K562 (cell line): Measurements from ENCODE around the gene PGAP3. TPM values are rescaled to one million over a fixed set of nuclear protein-coding genes. Genes with fewer than 3 reads are reported as not detected.
A peak's percentile ranks its signal among the peaks of the same experiment; 100 is the strongest.

Experiments used
- ATAC-seq: fragments of 200-7000 bp; cut with Tn5 transposase; 3 replicates; pipeline ENCODE4 v1.9.1; 2020; ENCODE audit warnings: moderate library complexity
- Bru-seq: library from RNA; stranded (reverse); fragments of 400-500 nt; gene quantifications from one replicate; lab custom pipeline; 2021; lab: Mats Ljungman, UMichigan
- BruChase-seq, 2 experiments: library from RNA; stranded (reverse); fragments of 400-500 nt; gene quantifications; one replicate each; lab custom pipeline; 2021; lab: Mats Ljungman, UMichigan
- BruUV-seq: library from RNA; stranded (reverse); fragments of 400-500 nt; replicated peaks from 2 replicates; lab custom pipeline; 2021; lab: Mats Ljungman, UMichigan
- CTCF ChIA-PET: fragments of 300-600 bp; formaldehyde crosslinking; extraction: SDS; loops from one replicate; lab custom pipeline; 2021; ENCODE audit warnings: low intra/inter-chr PET ratio; lab: Yijun Ruan, JAX
- POLR2A ChIA-PET: fragments of 300-600, 350-650 bp; sonication (Branson Sonifier 250); formaldehyde crosslinking; extraction: SDS; loops from one replicate; lab custom pipeline; 2021; ENCODE audit warnings: antibody characterized with exemption, inconsistent platforms; lab: Yijun Ruan, JAX
- DNase-seq, 4 experiments: peaks; one replicate each; pipeline versions ENCODE4 v3.0.0 to v3.0.0-alpha.2; 2011 to 2018; ENCODE audit warnings: low spot score in 3 of 4, mixed read lengths in 3 of 4; ENCODE audit errors: extremely low read depth in 1 of 4
- FAIRE-seq: peaks from 2 replicates; lab custom pipeline; 2011; peaks lifted over from hg19 to GRCh38; lab: Jason Lieb, UNC
- H2AFZ ChIP-seq: 2 replicates; pipeline ENCODE4 v1.6.0; 2011; ENCODE audit warnings: low read depth, low read length, control low read depth, inconsistent platforms
- H3K27ac ChIP-seq: fragments of 200-600 bp; 3 replicates; pipeline ENCODE4 v1.8.0; 2011; ENCODE audit warnings: low read depth, mild to moderate bottlenecking, control low read depth, inconsistent platforms, low read length, moderate library complexity, mixed read lengths; ENCODE audit errors: extremely low read depth
- H3K27me3 ChIP-seq, 2 experiments: fragments of 300-600 bp in 1 of 2; 2 replicates in 1 of 2; 3 replicates in 1 of 2; pipeline versions ENCODE4 v1.6.0 to v1.8.0; 2011; ENCODE audit warnings: inconsistent platforms in 2 of 2, low read length in 2 of 2, mild to moderate bottlenecking in 1 of 2, mixed read lengths in 1 of 2, moderate library complexity in 1 of 2; ENCODE audit not compliant: control insufficient read depth in 2 of 2, insufficient read depth in 2 of 2
- H3K36me3 ChIP-seq: fragments of 300-600 bp; 3 replicates; pipeline ENCODE4 v1.8.0; 2011; ENCODE audit warnings: mild to moderate bottlenecking, low read length, inconsistent platforms; ENCODE audit not compliant: control insufficient read depth, insufficient read depth
- H3K4me1 ChIP-seq, 2 experiments: fragments of 200-600 bp in 1 of 2; replicated peaks in 1 of 2; 2 replicates in 1 of 2; 3 replicates in 1 of 2; pipeline versions ENCODE4 v1.5.1 to v1.8.0; 2011; ENCODE audit warnings: inconsistent platforms in 2 of 2, low read length in 2 of 2, mild to moderate bottlenecking in 1 of 2, mixed read lengths in 1 of 2, moderate library complexity in 1 of 2; ENCODE audit not compliant: control insufficient read depth in 2 of 2, insufficient read depth in 2 of 2
- H3K4me2 ChIP-seq: 2 replicates; pipeline ENCODE4 v1.6.1; 2011; ENCODE audit warnings: low read length, control low read depth, inconsistent platforms, mixed read lengths; ENCODE audit not compliant: insufficient read depth
- H3K4me3 ChIP-seq: fragments of 200-600 bp; sonication (generic), shearing (Covaris generic); 2 replicates; pipeline ENCODE4 v1.5.1; 2016; ENCODE audit warnings: control low read depth, inconsistent platforms
- H3K79me2 ChIP-seq: fragments of 200-600 bp; 3 replicates; pipeline ENCODE4 v1.8.0; 2011; ENCODE audit warnings: low read length, inconsistent platforms; ENCODE audit not compliant: control insufficient read depth, insufficient read depth
- H3K9ac ChIP-seq, 2 experiments: 2 replicates each; pipeline versions ENCODE4 v1.6.0 to v1.6.1; 2011; ENCODE audit warnings: low read depth in 2 of 2, low read length in 2 of 2, control low read depth in 1 of 2, inconsistent platforms in 1 of 2, mild to moderate bottlenecking in 1 of 2, mixed read lengths in 1 of 2; ENCODE audit not compliant: insufficient read depth in 1 of 2
- H3K9me1 ChIP-seq: one replicate; pipeline ENCODE4 v1.6.0; 2011; ENCODE audit warnings: inconsistent platforms, mild to moderate bottlenecking, low read length, moderate library complexity; ENCODE audit not compliant: control insufficient read depth, insufficient read depth
- H3K9me3 ChIP-seq: replicated peaks from 2 replicates; pipeline ENCODE4 v1.5.1; 2011; ENCODE audit warnings: low read depth, low read length, inconsistent platforms; ENCODE audit not compliant: control insufficient read depth, insufficient read depth
- H4K20me1 ChIP-seq: replicated peaks from 2 replicates; pipeline ENCODE4 v1.6.1; 2011; ENCODE audit warnings: low read length, inconsistent platforms, mixed read lengths; ENCODE audit not compliant: control insufficient read depth, insufficient read depth
- BHLHE40 ChIP-seq: IDR thresholded peaks from 2 replicates; pipeline ENCODE4 v1.6.1; 2011; ENCODE audit warnings: low read length, improper control_type of control experiment
- KLF6 ChIP-seq: fragments of 250-450 bp; sonication (Bioruptor Pico); IDR thresholded peaks from 2 replicates; pipeline ENCODE4 v1.4.0; 2020; ENCODE audit warnings: mild to moderate bottlenecking, moderate library complexity, borderline replicate concordance
- LCOR ChIP-seq: sonication (generic); formaldehyde crosslinking; IDR thresholded peaks from 2 replicates; pipeline ENCODE4 v1.8.0; 2022; ENCODE audit warnings: mild to moderate bottlenecking, missing genetic modification reagents
- MXD1 ChIP-seq: fragments of 250-450 bp; sonication (Bioruptor Pico); IDR thresholded peaks from 2 replicates; pipeline ENCODE4 v1.8.0; 2021; ENCODE audit warnings: borderline replicate concordance, mild to moderate bottlenecking, moderate library complexity; ENCODE audit not compliant: poor library complexity, severe bottlenecking
- NFIC ChIP-seq: fragments of 450-650 bp; IDR thresholded peaks from 2 replicates; pipeline ENCODE4 v1.6.1; 2017; ENCODE audit warnings: mild to moderate bottlenecking, inconsistent platforms
- RERE ChIP-seq: sonication (generic); formaldehyde crosslinking; IDR thresholded peaks from 2 replicates; pipeline ENCODE4 v1.8.0; 2023; ENCODE audit warnings: missing genetic modification reagents, mild to moderate bottlenecking, borderline replicate concordance
- YY1 ChIP-seq, 3 experiments: IDR thresholded peaks; 2 replicates each; pipeline ENCODE4 v1.6.1; 2011; ENCODE audit warnings: low read length in 2 of 3, mild to moderate bottlenecking in 2 of 3, moderate library complexity in 2 of 3, borderline replicate concordance in 1 of 3, control low read depth in 1 of 3, low read depth in 1 of 3; ENCODE audit not compliant: insufficient read depth in 3 of 3, insufficient replicate concordance in 2 of 3, control insufficient read depth in 1 of 3, insufficient read length in 1 of 3; ENCODE audit errors: extremely low read depth in 1 of 3
- WGBS: fragments of 100-300 bp; shearing (Covaris generic); methylation state at CpG from one replicate; pipeline ENCODE4 v1.1.6; 2016; ENCODE audit warnings: low coverage, mixed read lengths; ENCODE audit not compliant: insufficient coverage; ENCODE audit errors: missing lambda C conversion rate; 5-methylcytosine and 5-hydroxymethylcytosine counted together
- in situ Hi-C: fragments of 300-500 bp; cut with MboI; formaldehyde crosslinking; loops from 4 replicates; pipeline ENCODE4 v1.15.0; 2018; ENCODE audit warnings: inconsistent platforms, mixed read lengths
- intact Hi-C: fragments of 100-400 bp; cut with micrococcal nuclease; formaldehyde crosslinking; loops from 2 replicates; pipeline ENCODE4 v1.14.2; 2022
- long read RNA-seq, 3 experiments: library from polyadenylated mRNA in 2 of 3; library from RNA in 1 of 3; unstranded in 2 of 3; stranded (forward) in 1 of 3; transcript quantifications; one replicate each; pipeline ENCODE4 v2.0.0, GENCODE V29; 2019 to 2022
- polyA minus RNA-seq, 3 experiments: library from RNA; depleted of rRNA, polyadenylated mRNA; stranded (reverse); fragments of >200 nt; gene quantifications; 2 replicates each; pipeline ENCODE4 v1.2.3, GENCODE V29; 2011
- polyA plus RNA-seq, 8 experiments: library from polyadenylated mRNA; depleted of rRNA in 4 of 8; stranded (reverse) in 5 of 8; unstranded in 3 of 8; fragments of >200 nt; fragmentation: Nextera tagmentation in 2 of 8; fragmentation: Illumina TruSeq in 1 of 8; extraction: Ambion mirVana in 2 of 8; extraction: Trizol in 1 of 8; gene quantifications; 2 replicates each; pipeline versions ENCODE4 v1.2.1 to v1.2.3, GENCODE V29; 2011 to 2014; ENCODE audit warnings: inconsistent platforms in 1 of 8, missing spikeins in 1 of 8
- total RNA-seq, 7 experiments: library from RNA; depleted of rRNA in 6 of 7; stranded (reverse); fragments of >200 nt in 6 of 7; fragmentation: Illumina TruSeq in 2 of 7; extraction: Trizol in 2 of 7; gene quantifications; 2 replicates each; pipeline versions ENCODE4 v1.2.1 to v1.2.3, GENCODE V29; 2011 to 2021; ENCODE audit warnings: low replicate concordance in 1 of 7

Gene PGAP3
- 10.0 and 22.8 TPM in 2 replicates for total RNA-seq (2011; cell fraction: chromatin; rRNA removed; ENCODE audit: low replicate concordance)
- total RNA-seq (2011; cell fraction: nucleolus; rRNA removed) = 19.2 and 22.0 TPM in 2 replicates
- total RNA-seq (2011; cell fraction: nucleoplasm; rRNA removed) = 14.4 and 20.3 TPM in 2 replicates
- total RNA-seq (2014; rRNA removed) (4.5 and 5.5 TPM in 2 replicates), total RNA-seq (2014; rRNA removed; fragmentation: Illumina TruSeq; extraction: Trizol) (2.1 and 4.0 TPM in 2 replicates), total RNA-seq (2015; rRNA removed; fragmentation: Illumina TruSeq; extraction: Trizol) (3.9 and 5.2 TPM in 2 replicates), total RNA-seq (2021) (7.5 and 9.4 TPM in 2 replicates), polyA plus RNA-seq (2011; rRNA removed) (5.3 and 6.0 TPM in 2 replicates), polyA plus RNA-seq (2014; fragmentation: Illumina TruSeq; extraction: Trizol) (5.5 and 5.9 TPM in 2 replicates), polyA plus RNA-seq (2014; fragmentation: Nextera tagmentation; extraction: Ambion mirVana) (under 1 TPM; 0.38 to 0.76 TPM), polyA plus RNA-seq (2014; rRNA removed) (5.6 and 7.1 TPM in 2 replicates), polyA minus RNA-seq (2011; rRNA and poly(A)+ RNA removed) (1.1 and 4.4 TPM in 2 replicates), Bru-seq, nascent RNA (percentile 56 among the genes with signal in this experiment), BruChase-seq, experiment 1, labeled RNA remaining after a 2-hour chase (percentile 59 among the genes with signal in this experiment), BruChase-seq, experiment 2, labeled RNA remaining after a 6-hour chase (percentile 62 among the genes with signal in this experiment)
- 5.6 and 10.7 TPM in 2 replicates for polyA plus RNA-seq (2011; cell fraction: cytosol; rRNA removed)
- 18.7 and 30.5 TPM in 2 replicates for polyA plus RNA-seq (2011; cell fraction: nucleus; rRNA removed)
- 8.4 and 12.5 TPM in 2 replicates for polyA plus RNA-seq (2012)
- 2.8 and 8.3 TPM in 2 replicates for polyA minus RNA-seq (2011; cell fraction: cytosol; rRNA and poly(A)+ RNA removed)
- polyA minus RNA-seq (2011; cell fraction: nucleus; rRNA and poly(A)+ RNA removed) = 2.0 and 4.3 TPM in 2 replicates
- long read RNA-seq, experiment 1, partial matches to known transcripts = 4 of 14 reads
- long read RNA-seq, experiment 1, other reads (novel, unspliced or antisense) = 7 of 14 reads
- long read RNA-seq, experiment 2, partial matches to known transcripts = 0 of 16 reads
- long read RNA-seq, experiment 2, other reads (novel, unspliced or antisense) = 13 of 16 reads
- long read RNA-seq, experiment 3, partial matches to known transcripts = 0 of 4 reads
- long read RNA-seq, experiment 3, other reads (novel, unspliced or antisense) = 1 of 4 reads

- WGBS = 2% methylated on average over 32 of the region's 45 CpGs
- Histone ChIP-seq H3K9ac (peak within 1 kb of the TSS; percentile 75 to 90), H3K9me3 (no peaks in the 10 kb centered on the region), H3K36me3 (no peaks in the 10 kb centered on the region), H2AFZ (peak within 1 kb of the TSS; percentile 87), H3K4me3 (peak within 1 kb of the TSS; percentile 50), H3K79me2 (peaks cover 7% of the 10 kb centered on the region; the same call in 2 of the 3 replicates), H3K4me2 (peak within 1 kb of the TSS; percentile 95), H3K27ac (peak within 1 kb of the TSS; percentile 78), H3K9me1 (no peaks in the 10 kb centered on the region), H4K20me1 (no peaks in the 10 kb centered on the region), H3K27me3 (no peaks in the 10 kb centered on the region), H3K4me1 (peaks cover 16 to 20% of the 10 kb centered on the region in 2 experiments; a peak in 4 of 5 replicates)
- TSS peak; percentile 93 for BruUV-seq
- ChIA-PET POLR2A (interaction anchor here (0.5 to 2.0 kb wide), 21 partner anchors 9 to 406 kb away, joined by 3 to 16 read pairs (median 3); partner anchors contain the start of gene CDK12), CTCF (interaction anchor here (0.5 to 1.3 kb wide), 2 partner anchors 66 to 287 kb away, joined by 3 to 4 read pairs; no protein-coding TSS in a partner anchor)
- ATAC-seq = peak; percentile 93
- peak; percentile 94 to 97 (median 94) for DNase-seq
- FAIRE-seq = peak; percentile 91
- intact Hi-C loops (loop anchor here (5.0 kb wide), 1 partner anchor 44 kb away; the partner anchor contains the start of gene MIEN1), in situ Hi-C loops (no loop called here)
- TF ChIP-seq NFIC (no peak; the same call in 1 of the 2 replicates), KLF6 (peak; percentile 54; the same call in 1 of the 2 replicates), RERE (CRISPR knock-in tag) (no peak), YY1 (IDR thresholded peaks at IDR 0.05; ENCODE audit: borderline replicate concordance in 1 of 3, control insufficient read depth in 1 of 3, extremely low read depth in 1 of 3, insufficient read depth in 3 of 3, insufficient read length in 1 of 3, insufficient replicate concordance in 2 of 3, low read depth in 1 of 3, low read length in 2 of 3) (peak; percentile 21 to 82 (median 72)), MXD1 (CRISPR knock-in tag) (no peak), LCOR (CRISPR knock-in tag) (no peak), BHLHE40 (no peak)
These were observed at the start of gene PGAP3 for GRCh38 chr17:39687546-39688474. Gene PGAP3, minus strand, starts transcription at chr17:39688057. Its CDS starts 43 bp downstream, at chr17:39688014.
